ENCODE data around the gene TRAPPC10.
A peak's percentile ranks its signal among the peaks of the same experiment; 100 is the strongest.

Gene TRAPPC10

DNA sequence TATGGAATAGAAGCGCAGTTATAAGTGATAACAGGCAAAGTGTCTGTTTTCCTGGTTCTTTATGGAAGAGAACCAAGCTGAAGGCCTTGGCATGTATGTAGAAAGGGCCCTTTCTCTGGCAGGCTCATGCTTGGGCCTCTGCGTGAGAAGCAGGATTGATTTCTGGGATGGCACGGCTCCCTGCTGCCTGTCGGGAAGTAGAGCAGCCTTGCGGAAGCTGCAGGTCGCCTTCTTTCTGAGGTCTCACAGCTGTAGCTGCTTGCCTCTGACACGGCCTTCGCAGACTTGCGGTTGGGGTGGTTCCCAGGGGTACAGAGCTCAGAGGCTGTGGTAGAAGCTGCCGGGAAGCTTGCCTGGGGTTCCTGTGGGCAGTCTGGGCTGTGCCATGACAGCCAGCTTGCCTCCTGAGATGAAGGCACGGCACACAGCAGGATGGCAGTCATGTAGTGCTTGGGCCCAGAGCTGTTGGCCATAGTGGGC lies 39.4 kb downstream of the TRAPPC10 start:
- Histone ChIP-seq H3K27ac (ENCODE audit: low read depth in 2 of 2, low read length in 2 of 2) (peak overlapping the region; percentile 33 to 62), H3K9me3 (ENCODE audit: control insufficient read depth in 2 of 2, low read length in 2 of 2) (no peaks in the 10 kb centered on the region), H3K4me3 (ENCODE audit: low read length in 2 of 2) (no peak overlapping the region), H3K27me3 (ENCODE audit: control insufficient read depth in 2 of 2, insufficient read depth in 2 of 2, low read length in 2 of 2) (no peaks in the 10 kb centered on the region), H3K4me1 (ENCODE audit: control insufficient read depth in 2 of 2, insufficient read depth in 2 of 2, low read length in 2 of 2) (no peaks in the 10 kb centered on the region), H3K36me3 (ENCODE audit: control insufficient read depth in 2 of 2, insufficient read depth in 2 of 2, low read length in 2 of 2) (peaks cover 24 to 37% of the 10 kb centered on the region in 2 donors), H3K9ac (ENCODE audit: low read depth in 1 of 2, low read length in 2 of 2) (no peak overlapping the region)

DNA sequence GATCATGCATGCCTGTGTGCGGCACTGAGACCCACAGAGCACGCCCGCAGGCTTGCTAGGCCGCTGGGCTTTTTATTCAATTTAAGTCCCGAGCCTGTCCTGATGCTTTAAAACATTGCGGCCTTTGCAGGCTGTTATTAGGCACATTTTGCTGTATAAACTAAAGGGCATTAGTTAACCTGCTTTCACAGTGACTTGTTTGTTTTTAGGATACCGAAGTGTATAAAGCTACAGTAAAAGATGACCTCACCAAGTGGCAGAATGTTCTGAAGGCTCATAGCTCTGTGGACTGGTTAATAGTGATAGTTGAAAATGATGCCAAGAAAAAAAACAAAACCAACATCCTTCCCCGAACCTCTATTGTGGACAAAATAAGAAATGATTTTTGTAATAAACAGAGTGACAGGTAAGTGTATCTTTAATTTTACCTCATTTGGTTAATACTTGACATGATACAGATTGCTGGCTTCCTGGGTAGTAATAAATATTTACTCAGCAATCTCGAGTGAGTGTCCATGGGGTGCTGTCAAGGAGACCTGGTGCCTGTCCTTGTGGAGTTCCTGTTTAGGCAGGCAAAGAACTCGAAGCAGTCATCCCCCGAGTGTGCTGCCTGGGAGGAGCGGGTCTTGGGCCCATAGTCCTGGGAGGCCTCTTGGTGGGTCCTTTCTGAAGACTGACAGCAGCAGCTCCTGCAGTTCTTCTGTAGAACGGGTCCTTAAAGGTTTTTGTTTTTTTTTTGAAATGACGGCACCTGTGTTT lies 40.1 kb downstream of the TRAPPC10 start:
- Histone ChIP-seq H3K27ac (ENCODE audit: low read depth in 2 of 2, low read length in 2 of 2) (peak overlapping the region; percentile 33 to 62), H3K9ac (ENCODE audit: low read depth in 1 of 2, low read length in 2 of 2) (no peak overlapping the region), H3K9me3 (ENCODE audit: control insufficient read depth in 2 of 2, low read length in 2 of 2) (no peaks in the 10 kb centered on the region), H3K36me3 (ENCODE audit: control insufficient read depth in 2 of 2, insufficient read depth in 2 of 2, low read length in 2 of 2) (peaks cover 21 to 36% of the 10 kb centered on the region in 2 donors), H3K27me3 (ENCODE audit: control insufficient read depth in 2 of 2, insufficient read depth in 2 of 2, low read length in 2 of 2) (no peaks in the 10 kb centered on the region), H3K4me3 (ENCODE audit: low read length in 2 of 2) (no peak overlapping the region), H3K4me1 (ENCODE audit: control insufficient read depth in 2 of 2, insufficient read depth in 2 of 2, low read length in 2 of 2) (no peaks in the 10 kb centered on the region)

DNA sequence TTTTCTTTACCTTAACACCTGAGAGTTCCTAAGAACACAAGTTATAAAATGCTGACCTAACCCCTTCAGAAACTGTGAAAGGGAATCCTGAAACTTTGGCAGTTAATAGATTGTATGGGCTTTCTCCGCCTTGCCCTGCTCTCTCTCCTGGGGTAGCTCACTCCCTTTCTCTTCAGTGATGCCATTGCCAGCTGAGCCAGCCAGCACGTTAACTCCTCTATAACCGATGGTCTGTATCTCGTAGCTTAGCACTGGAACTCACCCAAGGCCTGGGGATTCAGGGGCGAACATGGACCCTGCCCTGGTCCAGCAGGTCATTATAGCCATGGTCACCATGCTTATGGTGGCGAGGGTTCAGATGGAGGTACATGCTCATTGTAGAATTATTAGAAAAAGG lies 40.7 kb downstream of the TRAPPC10 start:
- no peaks in the 10 kb centered on the region for H3K4me1 ChIP-seq (ENCODE audit: control insufficient read depth in 2 of 2, insufficient read depth in 2 of 2, low read length in 2 of 2)
- H3K4me3 ChIP-seq (ENCODE audit: low read length in 2 of 2): no peak overlapping the region
- H3K27ac ChIP-seq (ENCODE audit: low read depth in 2 of 2, low read length in 2 of 2): no peak overlapping the region
- peaks cover 24 to 40% of the 10 kb centered on the region in 2 donors for H3K36me3 ChIP-seq (ENCODE audit: control insufficient read depth in 2 of 2, insufficient read depth in 2 of 2, low read length in 2 of 2)
- H3K9me3 ChIP-seq (ENCODE audit: control insufficient read depth in 2 of 2, low read length in 2 of 2): no peaks in the 10 kb centered on the region
- no peak overlapping the region for H3K9ac ChIP-seq (ENCODE audit: low read depth in 1 of 2, low read length in 2 of 2)
- no peaks in the 10 kb centered on the region for H3K27me3 ChIP-seq (ENCODE audit: control insufficient read depth in 2 of 2, insufficient read depth in 2 of 2, low read length in 2 of 2)

DNA sequence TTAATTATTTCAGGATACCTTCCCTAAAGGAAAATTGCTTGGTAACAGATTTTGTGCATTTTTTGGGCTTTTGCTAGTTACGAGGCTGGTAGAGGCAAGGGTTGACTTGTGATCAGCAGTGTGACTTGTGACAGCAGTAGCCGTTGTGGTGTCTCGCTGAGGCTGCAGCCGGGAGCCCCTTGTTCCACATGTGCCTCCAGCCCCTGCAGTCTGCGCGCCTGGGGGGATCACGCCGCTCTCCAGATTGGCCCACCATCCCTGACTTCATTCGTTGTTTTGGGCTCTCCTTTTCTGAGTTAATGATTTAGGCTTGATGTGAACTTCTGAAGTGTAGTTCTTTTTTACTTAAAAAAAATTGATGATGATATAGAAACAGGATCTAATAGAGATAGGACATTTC lies 41.5 kb downstream of the TRAPPC10 start:
- Histone ChIP-seq H3K4me3 (ENCODE audit: low read length in 2 of 2) (no peak overlapping the region), H3K9me3 (ENCODE audit: control insufficient read depth in 2 of 2, low read length in 2 of 2) (no peaks in the 10 kb centered on the region), H3K27ac (ENCODE audit: low read depth in 2 of 2, low read length in 2 of 2) (no peak overlapping the region), H3K36me3 (ENCODE audit: control insufficient read depth in 2 of 2, insufficient read depth in 2 of 2, low read length in 2 of 2) (peaks cover 27 to 39% of the 10 kb centered on the region in 2 donors), H3K4me1 (ENCODE audit: control insufficient read depth in 2 of 2, insufficient read depth in 2 of 2, low read length in 2 of 2) (no peaks in the 10 kb centered on the region), H3K27me3 (ENCODE audit: control insufficient read depth in 2 of 2, insufficient read depth in 2 of 2, low read length in 2 of 2) (no peaks in the 10 kb centered on the region), H3K9ac (ENCODE audit: low read depth in 1 of 2, low read length in 2 of 2) (no peak overlapping the region)

DNA sequence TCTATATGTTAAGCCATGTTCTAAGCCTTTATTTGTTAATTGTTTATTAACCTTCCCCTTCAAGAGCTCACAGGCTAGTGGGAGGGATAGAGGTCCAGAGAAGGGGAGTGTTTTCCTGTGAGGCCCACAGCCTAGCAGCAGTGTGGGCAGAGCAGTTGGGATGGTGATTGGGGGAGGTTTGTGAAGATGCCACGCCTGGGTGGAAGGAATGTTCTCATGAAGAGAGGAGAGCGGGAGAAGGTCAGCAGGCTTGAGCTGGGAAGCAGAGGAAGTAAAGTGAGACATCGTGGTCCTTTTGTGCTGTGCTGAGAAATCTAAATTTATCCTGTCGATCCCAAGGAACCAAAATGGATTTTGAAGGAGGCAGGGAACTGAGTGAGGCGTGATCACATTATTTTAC lies 42.6 kb downstream of the TRAPPC10 start:
- Histone ChIP-seq H3K27ac (ENCODE audit: low read depth in 2 of 2, low read length in 2 of 2) (no peak overlapping the region), H3K36me3 (ENCODE audit: control insufficient read depth in 2 of 2, insufficient read depth in 2 of 2, low read length in 2 of 2) (peaks cover 31 to 40% of the 10 kb centered on the region in 2 donors), H3K4me3 (ENCODE audit: low read length in 2 of 2) (no peak overlapping the region), H3K4me1 (ENCODE audit: control insufficient read depth in 2 of 2, insufficient read depth in 2 of 2, low read length in 2 of 2) (no peaks in the 10 kb centered on the region), H3K9me3 (ENCODE audit: control insufficient read depth in 2 of 2, low read length in 2 of 2) (no peaks in the 10 kb centered on the region), H3K27me3 (ENCODE audit: control insufficient read depth in 2 of 2, insufficient read depth in 2 of 2, low read length in 2 of 2) (no peaks in the 10 kb centered on the region), H3K9ac (ENCODE audit: low read depth in 1 of 2, low read length in 2 of 2) (no peak overlapping the region)

DNA sequence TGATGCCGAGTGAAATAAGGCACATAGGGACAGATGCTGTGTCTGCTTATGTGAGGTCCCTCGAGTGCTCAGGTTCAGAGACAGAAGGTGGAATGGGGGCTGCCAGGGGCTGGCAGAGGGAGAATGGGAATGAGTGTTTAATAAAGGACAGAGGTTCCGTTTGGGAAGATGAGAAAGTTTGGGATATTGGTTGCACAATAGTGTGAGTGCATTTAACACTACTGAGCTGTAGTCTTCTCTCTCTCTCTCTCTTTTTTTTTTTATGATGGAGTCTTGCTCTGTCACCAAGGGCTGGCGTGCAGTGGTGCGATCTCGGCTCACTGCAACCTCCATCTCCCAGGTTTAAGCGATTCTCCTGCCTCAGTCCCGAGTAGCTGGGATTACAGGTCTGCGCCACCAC lies 44.9 kb downstream of the TRAPPC10 start:
- Histone ChIP-seq H3K4me1 (ENCODE audit: control insufficient read depth in 2 of 2, insufficient read depth in 2 of 2, low read length in 2 of 2) (no peaks in the 10 kb centered on the region), H3K36me3 (ENCODE audit: control insufficient read depth in 2 of 2, insufficient read depth in 2 of 2, low read length in 2 of 2) (peaks cover 37 to 47% of the 10 kb centered on the region in 2 donors), H3K27me3 (ENCODE audit: control insufficient read depth in 2 of 2, insufficient read depth in 2 of 2, low read length in 2 of 2) (no peaks in the 10 kb centered on the region), H3K9ac (ENCODE audit: low read depth in 1 of 2, low read length in 2 of 2) (no peak overlapping the region), H3K4me3 (ENCODE audit: low read length in 2 of 2) (no peak overlapping the region), H3K27ac (ENCODE audit: low read depth in 2 of 2, low read length in 2 of 2) (no peak overlapping the region), H3K9me3 (ENCODE audit: control insufficient read depth in 2 of 2, low read length in 2 of 2) (no peaks in the 10 kb centered on the region)

DNA sequence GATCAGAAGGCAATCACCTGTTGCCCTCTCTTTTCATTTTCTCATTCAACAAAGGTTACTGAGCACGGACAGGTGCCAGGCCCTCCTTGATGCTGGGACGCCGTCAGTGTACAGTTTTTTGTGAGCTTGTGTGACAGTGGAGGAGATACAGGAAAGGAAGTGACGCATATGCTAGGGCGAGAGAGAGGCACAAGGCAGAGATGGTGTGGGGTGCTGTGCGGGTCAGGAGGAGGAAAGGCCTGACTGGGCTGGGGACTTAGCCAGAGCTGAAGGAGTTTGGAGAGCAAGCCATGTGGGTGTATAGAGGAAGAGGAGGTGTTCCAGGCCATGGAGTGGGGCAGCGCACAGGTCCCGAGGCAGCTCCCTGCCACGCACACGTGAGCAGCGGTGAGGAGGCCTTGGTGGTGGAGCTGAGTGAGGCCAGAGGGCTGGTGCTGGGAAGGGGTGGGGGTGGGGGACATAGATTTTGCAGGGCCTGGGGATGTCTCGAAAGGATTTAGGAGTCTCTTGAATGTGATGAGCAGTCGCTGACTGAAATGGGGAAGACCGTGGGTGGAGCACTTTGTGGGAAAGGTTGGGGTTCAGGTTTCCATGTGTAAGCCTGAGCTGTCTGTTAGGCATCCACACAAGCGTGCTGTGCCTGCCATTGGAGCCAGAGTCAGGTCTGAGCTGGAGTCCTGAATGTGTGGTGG lies 46.0 kb downstream of the TRAPPC10 start:
- Histone ChIP-seq H3K4me1 (ENCODE audit: control insufficient read depth in 2 of 2, insufficient read depth in 2 of 2, low read length in 2 of 2) (no peaks in the 10 kb centered on the region), H3K36me3 (ENCODE audit: control insufficient read depth in 2 of 2, insufficient read depth in 2 of 2, low read length in 2 of 2) (peaks cover 31 to 52% of the 10 kb centered on the region in 2 donors), H3K27me3 (ENCODE audit: control insufficient read depth in 2 of 2, insufficient read depth in 2 of 2, low read length in 2 of 2) (no peaks in the 10 kb centered on the region), H3K4me3 (ENCODE audit: low read length in 2 of 2) (no peak overlapping the region), H3K9me3 (ENCODE audit: control insufficient read depth in 2 of 2, low read length in 2 of 2) (no peaks in the 10 kb centered on the region), H3K27ac (ENCODE audit: low read depth in 2 of 2, low read length in 2 of 2) (no peak overlapping the region), H3K9ac (ENCODE audit: low read depth in 1 of 2, low read length in 2 of 2) (no peak overlapping the region)

DNA sequence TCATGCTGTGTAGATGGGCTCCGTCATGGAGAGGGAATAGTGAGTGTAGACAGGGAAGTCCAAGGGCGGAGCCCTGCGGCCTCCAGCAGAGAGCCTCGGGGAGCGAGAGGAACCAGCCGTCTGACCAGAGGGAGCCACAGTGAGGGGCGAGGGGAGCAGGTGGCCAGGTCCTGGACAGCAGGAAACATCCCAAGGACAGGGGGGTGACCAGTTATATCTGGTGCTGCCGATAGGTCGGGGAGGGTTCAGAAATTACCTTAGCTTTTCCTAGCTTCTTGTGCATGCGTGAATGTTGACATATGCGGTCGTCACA lies 46.5 kb downstream of the TRAPPC10 start:
- H3K9ac ChIP-seq (ENCODE audit: low read depth in 1 of 2, low read length in 2 of 2): no peak overlapping the region
- H3K27ac ChIP-seq (ENCODE audit: low read depth in 2 of 2, low read length in 2 of 2): no peak overlapping the region
- H3K36me3 ChIP-seq (ENCODE audit: control insufficient read depth in 2 of 2, insufficient read depth in 2 of 2, low read length in 2 of 2): peaks cover 36 to 57% of the 10 kb centered on the region in 2 donors
- no peak overlapping the region for H3K4me3 ChIP-seq (ENCODE audit: low read length in 2 of 2)
- no peaks in the 10 kb centered on the region for H3K9me3 ChIP-seq (ENCODE audit: control insufficient read depth in 2 of 2, low read length in 2 of 2)
- H3K4me1 ChIP-seq (ENCODE audit: control insufficient read depth in 2 of 2, insufficient read depth in 2 of 2, low read length in 2 of 2): no peaks in the 10 kb centered on the region
- no peaks in the 10 kb centered on the region for H3K27me3 ChIP-seq (ENCODE audit: control insufficient read depth in 2 of 2, insufficient read depth in 2 of 2, low read length in 2 of 2)

DNA sequence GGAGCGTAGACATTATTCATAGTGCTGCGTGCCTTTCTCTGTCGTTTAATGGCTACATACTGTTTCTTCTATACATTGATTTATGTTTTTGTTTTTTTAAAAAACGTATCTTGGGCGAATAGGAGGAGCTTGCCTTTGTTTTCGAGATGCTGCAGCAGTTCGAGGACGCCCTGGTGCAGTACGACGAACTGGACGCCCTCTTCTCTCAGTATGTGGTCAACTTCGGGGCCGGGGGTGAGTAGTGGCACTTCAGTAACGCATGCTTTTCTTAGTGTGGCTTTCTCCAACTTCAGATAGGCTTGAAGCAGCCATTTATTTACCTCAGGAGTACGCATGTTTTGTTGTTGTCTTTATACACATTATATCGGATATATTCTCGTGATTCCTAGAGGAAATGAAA lies 46.9 kb downstream of the TRAPPC10 start:
- Histone ChIP-seq H3K9me3 (ENCODE audit: control insufficient read depth in 2 of 2, low read length in 2 of 2) (no peaks in the 10 kb centered on the region), H3K27me3 (ENCODE audit: control insufficient read depth in 2 of 2, insufficient read depth in 2 of 2, low read length in 2 of 2) (no peaks in the 10 kb centered on the region), H3K9ac (ENCODE audit: low read depth in 1 of 2, low read length in 2 of 2) (no peak overlapping the region), H3K4me1 (ENCODE audit: control insufficient read depth in 2 of 2, insufficient read depth in 2 of 2, low read length in 2 of 2) (no peaks in the 10 kb centered on the region), H3K4me3 (ENCODE audit: low read length in 2 of 2) (no peak overlapping the region), H3K36me3 (ENCODE audit: control insufficient read depth in 2 of 2, insufficient read depth in 2 of 2, low read length in 2 of 2) (peaks cover 40 to 57% of the 10 kb centered on the region in 2 donors), H3K27ac (ENCODE audit: low read depth in 2 of 2, low read length in 2 of 2) (no peak overlapping the region)

DNA sequence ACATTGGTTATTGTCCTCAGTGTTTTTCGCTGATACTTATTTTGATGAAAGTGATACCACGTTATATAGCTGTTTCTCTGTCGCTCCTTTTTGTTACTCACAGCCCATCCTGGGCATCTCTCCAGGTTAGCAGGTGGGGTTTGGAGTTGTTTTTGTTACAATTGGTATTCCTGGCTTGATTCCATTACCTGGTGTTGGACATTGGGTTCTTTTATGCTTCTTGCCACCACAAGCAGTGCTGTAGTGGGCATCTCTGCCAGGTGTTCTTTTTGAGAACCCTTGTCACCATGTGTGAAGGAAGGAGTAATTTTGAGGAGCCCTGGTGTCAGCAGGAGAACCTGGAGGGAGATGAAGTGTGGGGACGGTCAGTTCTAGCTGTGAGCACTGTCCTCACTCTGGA lies 47.6 kb downstream of the TRAPPC10 start:
- Histone ChIP-seq H3K36me3 (ENCODE audit: control insufficient read depth in 2 of 2, insufficient read depth in 2 of 2, low read length in 2 of 2) (peaks cover 43 to 61% of the 10 kb centered on the region in 2 donors), H3K9me3 (ENCODE audit: control insufficient read depth in 2 of 2, low read length in 2 of 2) (no peaks in the 10 kb centered on the region), H3K27ac (ENCODE audit: low read depth in 2 of 2, low read length in 2 of 2) (no peak overlapping the region), H3K4me3 (ENCODE audit: low read length in 2 of 2) (no peak overlapping the region), H3K27me3 (ENCODE audit: control insufficient read depth in 2 of 2, insufficient read depth in 2 of 2, low read length in 2 of 2) (no peaks in the 10 kb centered on the region), H3K9ac (ENCODE audit: low read depth in 1 of 2, low read length in 2 of 2) (no peak overlapping the region), H3K4me1 (ENCODE audit: control insufficient read depth in 2 of 2, insufficient read depth in 2 of 2, low read length in 2 of 2) (no peaks in the 10 kb centered on the region)

Data from mucosa of rectum (tissue), 2 donors.